ENCODE measurements around the gene DRD1.

DNA sequence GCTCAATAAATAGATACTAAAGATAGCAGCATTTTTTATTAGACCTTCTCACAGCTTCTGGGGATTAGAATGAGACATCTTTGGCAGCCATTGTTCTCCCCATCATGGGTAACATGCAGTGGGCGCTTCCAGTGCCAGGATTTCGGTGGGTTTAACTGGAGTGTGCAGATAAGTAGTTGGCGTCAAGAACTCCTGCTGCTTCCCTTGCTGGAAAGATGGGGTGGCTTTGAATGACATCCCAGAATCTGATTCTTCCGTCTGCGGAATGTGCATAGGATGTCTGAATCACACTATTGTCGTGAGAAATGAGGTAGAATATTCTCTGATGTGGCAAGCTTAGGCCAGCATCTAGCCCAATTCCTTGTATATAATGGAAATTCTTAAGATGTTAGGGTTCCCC, 41.6 kb upstream of the DRD1 start:
- TF ChIP-seq, protein P1, sequence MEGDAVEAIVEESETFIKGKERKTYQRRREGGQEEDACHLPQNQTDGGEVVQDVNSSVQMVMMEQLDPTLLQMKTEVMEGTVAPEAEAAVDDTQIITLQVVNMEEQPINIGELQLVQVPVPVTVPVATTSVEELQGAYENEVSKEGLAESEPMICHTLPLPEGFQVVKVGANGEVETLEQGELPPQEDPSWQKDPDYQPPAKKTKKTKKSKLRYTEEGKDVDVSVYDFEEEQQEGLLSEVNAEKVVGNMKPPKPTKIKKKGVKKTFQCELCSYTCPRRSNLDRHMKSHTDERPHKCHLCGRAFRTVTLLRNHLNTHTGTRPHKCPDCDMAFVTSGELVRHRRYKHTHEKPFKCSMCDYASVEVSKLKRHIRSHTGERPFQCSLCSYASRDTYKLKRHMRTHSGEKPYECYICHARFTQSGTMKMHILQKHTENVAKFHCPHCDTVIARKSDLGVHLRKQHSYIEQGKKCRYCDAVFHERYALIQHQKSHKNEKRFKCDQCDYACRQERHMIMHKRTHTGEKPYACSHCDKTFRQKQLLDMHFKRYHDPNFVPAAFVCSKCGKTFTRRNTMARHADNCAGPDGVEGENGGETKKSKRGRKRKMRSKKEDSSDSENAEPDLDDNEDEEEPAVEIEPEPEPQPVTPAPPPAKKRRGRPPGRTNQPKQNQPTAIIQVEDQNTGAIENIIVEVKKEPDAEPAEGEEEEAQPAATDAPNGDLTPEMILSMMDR (conservative IDR thresholded peaks at IDR 0.05 in 1 of 2, IDR thresholded peaks at IDR 0.05 in 1 of 2; ENCODE audit: extremely low read depth in 1 of 2, insufficient read depth in 1 of 2, low read depth in 1 of 2, low read length in 2 of 2) = no peak
- no peak for TF ChIP-seq EZH2 (IDR thresholded peaks at IDR 0.05; ENCODE audit: borderline replicate concordance, low read length)

Data from mammary epithelial cell (primary cell).